ENCODE measurements around the gene GPATCH2. TPM values are rescaled to one million over a fixed set of nuclear protein-coding genes. Genes with fewer than 3 reads are reported as not detected.

Gene GPATCH2
- total and polyA plus RNA-seq, 10 of the 15 experiments (the other 5 are each of a cell fraction or from before 2014, with no cell fraction given) = 3.2 to 12.2 (median 5.4) TPM

GRCh38 chr1:217525773-217526490 lies 105.0 kb downstream of the GPATCH2 start:
- DNase-seq (ENCODE audit: low read depth, low spot score) (no peak), ATAC-seq (no peak), FAIRE-seq (no peak)
- Histone ChIP-seq H3K9me3 (replicated peaks; ENCODE audit: control insufficient read depth, insufficient read depth, low read length) (no peaks in the 10 kb centered on the region; the same call in 2 of the 3 replicates), H3K9ac (ENCODE audit: control insufficient read depth, insufficient read depth, low read length) (no peak overlapping the region), H3K79me2 (ENCODE audit: control insufficient read depth, insufficient read depth, low read length) (no peaks in the 10 kb centered on the region), H3K4me1 (ENCODE audit: control insufficient read depth, insufficient read depth, low read length) (no peaks in the 10 kb centered on the region), H3K27ac (ENCODE audit: control insufficient read depth, insufficient read depth) (no peak overlapping the region), H3K4me3 (no peak overlapping the region), H3K4me2 (ENCODE audit: control insufficient read depth, insufficient read depth) (no peak overlapping the region), H3K27me3 (replicated peaks in 1 of 2; ENCODE audit: control insufficient read depth in 2 of 2, insufficient read depth in 2 of 2, low read length in 1 of 2) (no peaks in the 10 kb centered on the region), H4K20me1 (ENCODE audit: control insufficient read depth, insufficient read depth) (no peaks in the 10 kb centered on the region), H3K36me3 (ENCODE audit: control insufficient read depth in 2 of 2, insufficient read depth in 2 of 2, low read length in 1 of 2) (no peaks in the 10 kb centered on the region; a peak in 1 of 4 replicates), H2AFZ (ENCODE audit: control insufficient read depth, low read depth, low read length) (no peak overlapping the region)
- 100% methylated on average over 3 of the region's 3 CpGs for WGBS (ENCODE audit: insufficient coverage, insufficient replicate concordance, low lambda C conversion rate, missing lambda C conversion rate)
- TF ChIP-seq ZBTB33 (IDR thresholded peaks at IDR 0.05) (no peak), POU2F2 (IDR thresholded peaks at IDR 0.05; ENCODE audit: borderline replicate concordance, low read depth, low read length) (no peak), EP300 (IDR thresholded peaks at IDR 0.05; ENCODE audit: borderline replicate concordance in 1 of 2, control insufficient read depth in 1 of 2, low read depth in 2 of 2, low read length in 2 of 2) (no peak)
- CTCF ChIA-PET = no interaction called here
- BruUV-seq (replicated peaks) = no TSS peak
- RAD21 ChIA-PET (ENCODE audit: unreplicated experiment) = no interaction called here
- in situ Hi-C loops (cut with MboI) (no loop called here), intact Hi-C loops (cut with micrococcal nuclease; ENCODE audit: unreplicated experiment) (no loop called here)
- SMC1A ChIA-PET (ENCODE audit: uncharacterized antibody, unreplicated experiment) = interaction anchor here (1.0 kb wide), 1 partner anchor 51 kb away, joined by 3 read pairs; no protein-coding TSS in a partner anchor
- POLR2A ChIA-PET = no interaction called here

All from GM12878 (cell line).